DND-41 (cell line): ENCODE results near the gene PGPEP1.

Source experiments
- ATAC-seq: fragments of 200-7000 bp; cut with Tn5 transposase; 3 replicates; pipeline ENCODE4 v1.9.1; 2021; ENCODE audit warnings: low read depth; ENCODE audit not compliant: insufficient read depth
- DNase-seq: peaks from one replicate; pipeline ENCODE4 v3.0.0-alpha.2; 2020
- H2AFZ ChIP-seq: 2 replicates; pipeline ENCODE4 v1.6.0; 2012; ENCODE audit warnings: low read depth, low read length
- H3K27ac ChIP-seq: 2 replicates; pipeline ENCODE4 v1.5.1; 2012; ENCODE audit warnings: low read length, inconsistent platforms
- H3K27me3 ChIP-seq: fragments of 200-600 bp; sonication (generic); 2 replicates; pipeline ENCODE4 v1.6.0; 2012; ENCODE audit warnings: low read length, mild to moderate bottlenecking, inconsistent platforms; ENCODE audit not compliant: insufficient read depth, poor library complexity
- H3K36me3 ChIP-seq: 2 replicates; pipeline ENCODE4 v1.5.1; 2012; ENCODE audit warnings: low read length, inconsistent platforms; ENCODE audit not compliant: insufficient read depth
- H3K4me1 ChIP-seq: 2 replicates; pipeline ENCODE4 v1.5.1; 2012; ENCODE audit warnings: mild to moderate bottlenecking, low read length; ENCODE audit not compliant: insufficient read depth
- H3K4me2 ChIP-seq: 2 replicates; pipeline ENCODE4 v1.6.0; 2012; ENCODE audit warnings: mild to moderate bottlenecking, moderate library complexity, low read length, inconsistent platforms; ENCODE audit not compliant: insufficient read depth
- H3K4me3 ChIP-seq, 2 experiments: fragments of 200-600 bp in 1 of 2; shearing (Covaris generic) in 1 of 2; 2 replicates each; pipeline ENCODE4 v1.5.1; 2012 to 2016; ENCODE audit warnings: inconsistent platforms in 2 of 2, low read length in 2 of 2, mild to moderate bottlenecking in 2 of 2, low read depth in 1 of 2, moderate library complexity in 1 of 2
- H3K79me2 ChIP-seq: 2 replicates; pipeline ENCODE4 v1.6.0; 2012; ENCODE audit warnings: low read length, inconsistent platforms; ENCODE audit not compliant: insufficient read depth
- H3K9ac ChIP-seq: 2 replicates; pipeline ENCODE4 v1.6.0; 2012; ENCODE audit warnings: low read depth, mild to moderate bottlenecking, inconsistent platforms, low read length, moderate library complexity
- H3K9me3 ChIP-seq: 2 replicates; pipeline ENCODE4 v1.5.1; 2012; ENCODE audit warnings: low read length, moderate library complexity, mild to moderate bottlenecking, inconsistent platforms; ENCODE audit not compliant: insufficient read depth, severe bottlenecking
- H4K20me1 ChIP-seq: 2 replicates; pipeline ENCODE4 v1.6.0; 2012; ENCODE audit warnings: low read length; ENCODE audit not compliant: insufficient read depth
- EZH2 ChIP-seq: IDR thresholded peaks from 3 replicates; pipeline ENCODE4 v1.6.1; 2012; ENCODE audit warnings: borderline replicate concordance, low read depth, mild to moderate bottlenecking, moderate library complexity, low read length, inconsistent platforms; ENCODE audit not compliant: severe bottlenecking
- TF ChIP-seq, protein P1 (sequence below): IDR thresholded peaks from 2 replicates; pipeline ENCODE4 v1.5.1; 2012; ENCODE audit warnings: borderline replicate concordance, low read length, moderate library complexity, mild to moderate bottlenecking; ENCODE audit not compliant: poor library complexity, severe bottlenecking; ENCODE audit errors: extremely low read depth

PGPEP1 gene

DNA sequence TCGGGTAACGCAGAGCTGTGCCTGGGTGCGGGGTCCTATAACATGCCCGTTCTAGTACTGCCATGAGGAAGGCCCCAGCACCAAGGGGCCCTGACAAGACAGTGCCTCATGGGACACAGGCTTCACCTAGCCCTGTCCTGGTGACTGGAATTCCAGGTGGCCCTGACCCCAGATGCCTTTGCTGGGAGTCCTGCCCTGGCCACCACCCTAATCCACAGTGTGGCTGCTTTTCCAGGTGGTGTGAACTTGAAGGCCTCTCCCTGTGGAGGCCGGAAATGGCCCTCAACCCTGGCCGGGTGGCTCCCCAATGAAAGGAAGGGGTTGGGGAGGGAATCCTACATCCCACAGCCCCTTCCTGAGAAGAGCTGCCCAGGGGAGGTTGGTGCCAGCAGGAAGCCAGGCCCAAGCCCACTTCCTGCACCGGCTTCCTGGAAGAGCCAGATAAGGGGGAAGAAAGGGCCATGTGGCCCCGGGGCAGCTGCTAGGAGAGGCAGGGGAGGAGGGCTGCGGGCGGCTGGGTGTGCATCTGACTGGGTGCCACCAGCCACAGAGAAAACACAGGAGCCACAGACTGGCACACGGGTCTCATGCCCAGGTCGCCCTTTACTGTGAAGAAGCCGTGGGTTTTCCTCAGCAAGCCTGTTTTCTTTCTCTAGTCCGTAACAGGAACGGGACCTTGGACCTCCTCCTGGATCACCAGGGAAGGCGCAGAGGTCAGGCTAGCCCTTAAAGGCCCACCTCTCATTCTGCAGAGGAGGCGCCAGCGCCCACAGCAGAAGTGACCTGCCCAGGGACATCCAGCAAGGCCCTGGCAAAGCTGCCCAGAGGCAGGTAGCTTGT is 22.2 kb upstream of the PGPEP1 start:
- Histone ChIP-seq H3K9me3 (no peaks in the 10 kb centered on the region), H3K4me3 (no peak overlapping the region), H3K9ac (peak overlapping the region; percentile 31), H3K36me3 (peaks cover 60% of the 10 kb centered on the region), H3K27ac (peak overlapping the region; percentile 75), H3K4me1 (peaks cover 40% of the 10 kb centered on the region), H3K4me2 (peak overlapping the region; percentile 32; the same call in 1 of the 2 replicates), H2AFZ (no peak overlapping the region), H3K27me3 (no peaks in the 10 kb centered on the region), H3K79me2 (peaks cover 84% of the 10 kb centered on the region), H4K20me1 (peaks cover 37% of the 10 kb centered on the region)
- DNase-seq (peak; percentile 81), ATAC-seq (peak; percentile 47)
- TF ChIP-seq, protein P1, sequence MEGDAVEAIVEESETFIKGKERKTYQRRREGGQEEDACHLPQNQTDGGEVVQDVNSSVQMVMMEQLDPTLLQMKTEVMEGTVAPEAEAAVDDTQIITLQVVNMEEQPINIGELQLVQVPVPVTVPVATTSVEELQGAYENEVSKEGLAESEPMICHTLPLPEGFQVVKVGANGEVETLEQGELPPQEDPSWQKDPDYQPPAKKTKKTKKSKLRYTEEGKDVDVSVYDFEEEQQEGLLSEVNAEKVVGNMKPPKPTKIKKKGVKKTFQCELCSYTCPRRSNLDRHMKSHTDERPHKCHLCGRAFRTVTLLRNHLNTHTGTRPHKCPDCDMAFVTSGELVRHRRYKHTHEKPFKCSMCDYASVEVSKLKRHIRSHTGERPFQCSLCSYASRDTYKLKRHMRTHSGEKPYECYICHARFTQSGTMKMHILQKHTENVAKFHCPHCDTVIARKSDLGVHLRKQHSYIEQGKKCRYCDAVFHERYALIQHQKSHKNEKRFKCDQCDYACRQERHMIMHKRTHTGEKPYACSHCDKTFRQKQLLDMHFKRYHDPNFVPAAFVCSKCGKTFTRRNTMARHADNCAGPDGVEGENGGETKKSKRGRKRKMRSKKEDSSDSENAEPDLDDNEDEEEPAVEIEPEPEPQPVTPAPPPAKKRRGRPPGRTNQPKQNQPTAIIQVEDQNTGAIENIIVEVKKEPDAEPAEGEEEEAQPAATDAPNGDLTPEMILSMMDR: no peak
- no peak for TF ChIP-seq EZH2

DNA sequence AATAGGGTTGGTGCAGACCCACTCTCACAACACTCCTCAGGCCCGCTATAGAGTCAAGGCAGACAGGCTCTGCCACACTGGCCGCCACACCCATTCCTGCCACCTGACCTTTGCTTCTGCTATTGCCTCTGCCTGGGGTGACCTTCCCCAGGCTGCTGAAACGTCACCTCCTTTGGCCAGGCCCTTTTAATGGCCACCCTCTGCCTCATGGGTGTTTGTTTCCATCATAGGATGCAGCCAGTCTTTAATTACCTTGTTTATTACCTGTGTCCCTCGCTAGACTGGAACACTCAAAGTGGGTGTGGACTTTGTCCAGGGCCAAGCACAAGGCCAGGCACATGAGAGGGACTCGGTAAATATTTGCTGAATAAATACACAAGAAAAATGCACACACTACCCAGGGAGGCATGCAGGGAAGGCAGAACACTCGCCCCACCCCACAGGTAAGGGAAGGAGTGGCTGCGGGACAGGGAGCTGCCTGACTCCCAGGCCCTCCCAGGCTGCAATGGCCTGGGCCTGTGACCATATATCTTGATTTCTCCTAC is 20.7 kb upstream of the PGPEP1 start:
- Histone ChIP-seq H3K27ac (peak overlapping the region; percentile 44), H3K4me3 (no peak overlapping the region), H3K9ac (0 out of 2 replicates have a peak overlapping the region, but pooled peaks have one; percentile 11), H3K4me1 (peaks cover 51% of the 10 kb centered on the region), H3K36me3 (peaks cover 45% of the 10 kb centered on the region), H2AFZ (no peak overlapping the region), H3K9me3 (no peaks in the 10 kb centered on the region), H3K79me2 (peaks cover 76% of the 10 kb centered on the region), H3K27me3 (no peaks in the 10 kb centered on the region), H3K4me2 (peak overlapping the region; percentile 87), H4K20me1 (peaks cover 34% of the 10 kb centered on the region)
- DNase-seq (no peak), ATAC-seq (no peak)
- TF ChIP-seq, protein P1: no peak
- TF ChIP-seq EZH2: no peak

DNA sequence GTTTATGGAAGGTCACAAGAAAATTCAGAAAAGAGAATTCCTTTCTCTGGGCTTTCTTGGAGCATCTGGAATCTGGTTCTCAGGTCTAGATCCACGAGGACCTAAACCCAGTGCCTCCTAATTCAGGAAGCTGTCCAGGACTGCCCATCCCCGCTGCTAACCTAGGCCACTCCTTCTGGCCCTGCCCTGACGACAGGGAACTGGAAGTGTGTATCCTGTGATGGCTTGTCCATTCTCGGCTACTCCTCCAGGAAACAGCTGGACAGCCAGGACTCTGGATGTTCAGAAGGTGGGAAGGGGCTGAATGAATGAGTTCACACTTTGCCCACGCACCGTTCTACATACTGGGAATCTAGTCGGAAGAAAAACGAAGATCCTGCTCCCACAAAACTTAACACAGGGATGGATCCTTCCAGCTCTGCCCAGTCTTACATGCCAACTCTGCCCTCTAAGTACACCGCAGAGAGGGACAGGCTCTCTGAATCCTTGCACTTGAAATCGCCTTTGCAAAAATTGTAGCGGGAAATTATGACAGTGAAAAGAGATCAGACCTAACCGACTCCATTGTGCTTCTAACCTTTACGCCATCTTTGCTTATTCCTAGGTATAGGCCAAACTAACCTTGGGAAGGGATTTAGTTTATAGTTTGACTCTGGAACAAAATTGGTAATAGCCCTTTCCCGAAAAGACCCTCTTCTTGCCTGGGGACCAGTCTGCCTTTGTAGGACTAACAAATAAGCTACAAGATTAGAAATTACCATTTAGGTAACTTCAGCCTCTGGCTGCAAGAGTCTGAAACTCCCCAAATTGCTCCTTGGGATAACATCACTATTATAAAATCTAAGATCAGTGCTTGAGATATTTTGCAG is 19.3 kb upstream of the PGPEP1 start:
- Histone ChIP-seq H2AFZ (no peak overlapping the region), H3K4me3 (peak overlapping the region in 1 of 2 experiments; percentile 87; a peak in 2 of 4 replicates), H3K4me2 (peak overlapping the region; percentile 87), H3K4me1 (peaks cover 51% of the 10 kb centered on the region), H3K27me3 (no peaks in the 10 kb centered on the region), H3K36me3 (peaks cover 33% of the 10 kb centered on the region), H3K79me2 (peaks cover 64% of the 10 kb centered on the region), H3K27ac (peak overlapping the region; percentile 95), H4K20me1 (peaks cover 34% of the 10 kb centered on the region), H3K9me3 (no peaks in the 10 kb centered on the region), H3K9ac (peak overlapping the region; percentile 99)
- DNase-seq: no peak
- no peak for ATAC-seq
- TF ChIP-seq, protein P1: no peak
- TF ChIP-seq EZH2: no peak
